Regular cardiac myocyte (primary cell): ENCODE data around the gene MPHOSPH10. TPM values are rescaled to one million over a fixed set of nuclear protein-coding genes. Genes with fewer than 3 reads are reported as not detected.

ENCODE experiments used
- total RNA-seq: library from RNA; depleted of rRNA; stranded (reverse); fragments of >200 nt; gene quantifications from 2 replicates; pipeline ENCODE4 v1.2.3, GENCODE V29; 2014

The MPHOSPH10 gene, protein sequence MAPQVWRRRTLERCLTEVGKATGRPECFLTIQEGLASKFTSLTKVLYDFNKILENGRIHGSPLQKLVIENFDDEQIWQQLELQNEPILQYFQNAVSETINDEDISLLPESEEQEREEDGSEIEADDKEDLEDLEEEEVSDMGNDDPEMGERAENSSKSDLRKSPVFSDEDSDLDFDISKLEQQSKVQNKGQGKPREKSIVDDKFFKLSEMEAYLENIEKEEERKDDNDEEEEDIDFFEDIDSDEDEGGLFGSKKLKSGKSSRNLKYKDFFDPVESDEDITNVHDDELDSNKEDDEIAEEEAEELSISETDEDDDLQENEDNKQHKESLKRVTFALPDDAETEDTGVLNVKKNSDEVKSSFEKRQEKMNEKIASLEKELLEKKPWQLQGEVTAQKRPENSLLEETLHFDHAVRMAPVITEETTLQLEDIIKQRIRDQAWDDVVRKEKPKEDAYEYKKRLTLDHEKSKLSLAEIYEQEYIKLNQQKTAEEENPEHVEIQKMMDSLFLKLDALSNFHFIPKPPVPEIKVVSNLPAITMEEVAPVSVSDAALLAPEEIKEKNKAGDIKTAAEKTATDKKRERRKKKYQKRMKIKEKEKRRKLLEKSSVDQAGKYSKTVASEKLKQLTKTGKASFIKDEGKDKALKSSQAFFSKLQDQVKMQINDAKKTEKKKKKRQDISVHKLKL
- 19.2 and 33.2 TPM in 2 replicates for total RNA-seq

GRCh38 chr2:71130152-71130904 is at the start of gene MPHOSPH10, which contains the start of gene MCEE:
MPHOSPH10 (plus strand) TSS chr2:71130634; CDS start chr2:71130666, 32 bp downstream.
MCEE (minus strand) TSS chr2:71130229; CDS start chr2:71130219, 10 bp downstream.

Other genes starting within 250 kb of the MPHOSPH10 start
- gene VAX2, start 230.1 kb upstream of the MPHOSPH10 start, total RNA-seq = 2.5 and 2.8 TPM in 2 replicates
- gene ATP6V1B1, start 194.7 kb upstream of the MPHOSPH10 start, total RNA-seq = 0.38 and 1.7 TPM in 2 replicates
- 0.28 and 0.38 TPM in 2 replicates for gene ANKRD53, start 152.0 kb upstream of the MPHOSPH10 start, total RNA-seq
- 31.9 and 33.5 TPM in 2 replicates for gene TEX261, start 135.8 kb upstream of the MPHOSPH10 start, total RNA-seq
- 44.0 and 167 TPM in 2 replicates for gene NAGK, start 62.0 kb upstream of the MPHOSPH10 start, total RNA-seq
- 16.5 and 23.1 TPM in 2 replicates for gene MCEE, start 405 bp upstream of the MPHOSPH10 start, total RNA-seq
- 0.58 and 1.1 TPM in 2 replicates for gene PAIP2B, start 96.5 kb downstream of the MPHOSPH10 start, total RNA-seq
- gene ZNF638, start 201.1 kb downstream of the MPHOSPH10 start, total RNA-seq = 81.9 and 154 TPM in 2 replicates